Keratinocyte (primary cell): Measurements from ENCODE around the gene ESYT3. TPM values are rescaled to one million over a fixed set of nuclear protein-coding genes. Genes with fewer than 3 reads are reported as not detected.
A peak's percentile ranks its signal among the peaks of the same experiment; 100 is the strongest.

Experiments
- DNase-seq: peaks from one replicate; pipeline ENCODE4 v3.0.0-alpha.2; 2011; ENCODE audit warnings: low read depth, missing footprints, low spot score
- FAIRE-seq: peaks from 2 replicates; lab custom pipeline; 2011; peaks lifted over from hg19 to GRCh38; lab: Jason Lieb, UNC
- H2AFZ ChIP-seq: 2 replicates; pipeline ENCODE4 v1.6.0; 2012; ENCODE audit warnings: low read length, control low read depth, inconsistent platforms; ENCODE audit not compliant: control insufficient read depth
- H3K27ac ChIP-seq: 2 replicates; pipeline ENCODE4 v1.5.1; 2011; ENCODE audit warnings: low read length; ENCODE audit not compliant: control insufficient read depth, insufficient read depth
- H3K27me3 ChIP-seq: 3 replicates; pipeline ENCODE4 v1.6.0; 2011; ENCODE audit warnings: low read length; ENCODE audit not compliant: control insufficient read depth, insufficient read depth; ENCODE audit errors: extremely low read depth
- H3K36me3 ChIP-seq, 2 experiments: 2 replicates in 1 of 2; 3 replicates in 1 of 2; pipeline ENCODE4 v1.5.1; 2011; ENCODE audit warnings: low read length in 2 of 2, mild to moderate bottlenecking in 1 of 2; ENCODE audit not compliant: control insufficient read depth in 2 of 2, insufficient read depth in 2 of 2; ENCODE audit errors: extremely low read depth in 1 of 2
- H3K4me1 ChIP-seq: 3 replicates; pipeline ENCODE4 v1.5.1; 2011; ENCODE audit warnings: low read length; ENCODE audit not compliant: control insufficient read depth, insufficient read depth; ENCODE audit errors: extremely low read depth
- H3K4me2 ChIP-seq: 3 replicates; pipeline ENCODE4 v1.6.0; 2011; ENCODE audit warnings: low read depth, low read length; ENCODE audit not compliant: control insufficient read depth, insufficient read depth; ENCODE audit errors: extremely low read depth
- H3K4me3 ChIP-seq, 3 experiments: fragments of 200-600 bp in 1 of 3; sonication (generic) in 1 of 3; 2 replicates in 2 of 3; 3 replicates in 1 of 3; pipeline ENCODE4 v1.5.1; 2011 to 2016; ENCODE audit warnings: low read length in 3 of 3, mild to moderate bottlenecking in 3 of 3, control low read depth in 2 of 3, inconsistent platforms in 1 of 3, low read depth in 1 of 3, mixed read lengths in 1 of 3, mixed run types in 1 of 3, moderate library complexity in 1 of 3; ENCODE audit not compliant: control insufficient read depth in 2 of 3, insufficient read depth in 2 of 3; ENCODE audit errors: extremely low read depth in 1 of 3
- H3K79me2 ChIP-seq: 2 replicates; pipeline ENCODE4 v1.6.0; 2012; ENCODE audit warnings: low read length; ENCODE audit not compliant: control insufficient read depth, insufficient read depth
- H3K9ac ChIP-seq: 3 replicates; pipeline ENCODE4 v1.6.0; 2011; ENCODE audit warnings: low read length; ENCODE audit not compliant: control insufficient read depth, insufficient read depth; ENCODE audit errors: extremely low read depth
- H3K9me1 ChIP-seq: 3 replicates; pipeline ENCODE4 v1.6.0; 2011; ENCODE audit warnings: low read length; ENCODE audit not compliant: control insufficient read depth, insufficient read depth; ENCODE audit errors: extremely low read depth
- H3K9me3 ChIP-seq: 2 replicates; pipeline ENCODE4 v1.5.1; 2012; ENCODE audit warnings: low read depth, low read length; ENCODE audit not compliant: control insufficient read depth
- H4K20me1 ChIP-seq: 3 replicates; pipeline ENCODE4 v1.6.0; 2011; ENCODE audit warnings: low read length; ENCODE audit not compliant: control insufficient read depth, insufficient read depth; ENCODE audit errors: extremely low read depth
- EZH2 ChIP-seq: IDR thresholded peaks from one replicate; pipeline ENCODE4 v1.6.1; 2012; ENCODE audit warnings: inconsistent platforms, mild to moderate bottlenecking, low read length, moderate library complexity
- dilution Hi-C: fragments of 300-500 bp; cut with MboI; formaldehyde crosslinking; loops from one replicate; pipeline ENCODE4 v1.7.0; 2020; ENCODE audit warnings: low sequenced_read_pairs; ENCODE audit not compliant: extremely low pct_ligation_motif_present
- polyA plus RNA-seq, 5 experiments: library from polyadenylated mRNA; depleted of rRNA in 3 of 5; stranded (reverse) in 3 of 5; stranded (forward) in 1 of 5; unstranded in 1 of 5; fragments of >200 nt; gene quantifications; 1 replicate in 1 of 5; 2 replicates in 3 of 5; 3 replicates in 1 of 5; pipeline versions ENCODE4 v1.2.1 to v1.2.3, GENCODE V29; 2011 to 2012; ENCODE audit warnings: missing spikeins in 2 of 5, low read depth in 1 of 5, low replicate concordance in 1 of 5
- TF ChIP-seq, protein P1 (sequence below), 3 experiments: IDR thresholded peaks in 1 of 3; conservative IDR thresholded peaks in 1 of 3; optimal IDR thresholded peaks in 1 of 3; 2 replicates in 2 of 3; 3 replicates in 1 of 3; pipeline versions ENCODE3 to v1.5.1; 2011; ENCODE audit warnings: low read length in 3 of 3, mild to moderate bottlenecking in 3 of 3, moderate library complexity in 2 of 3, control low read depth in 1 of 3, inconsistent platforms in 1 of 3; ENCODE audit not compliant: insufficient read depth in 2 of 3; ENCODE audit errors: extremely low read depth in 1 of 3

ESYT3 gene
- polyA plus RNA-seq, 1 donor (not counting 4 experiments of a cell fraction or from before 2014, with no cell fraction given), result 0.62 TPM

DNA sequence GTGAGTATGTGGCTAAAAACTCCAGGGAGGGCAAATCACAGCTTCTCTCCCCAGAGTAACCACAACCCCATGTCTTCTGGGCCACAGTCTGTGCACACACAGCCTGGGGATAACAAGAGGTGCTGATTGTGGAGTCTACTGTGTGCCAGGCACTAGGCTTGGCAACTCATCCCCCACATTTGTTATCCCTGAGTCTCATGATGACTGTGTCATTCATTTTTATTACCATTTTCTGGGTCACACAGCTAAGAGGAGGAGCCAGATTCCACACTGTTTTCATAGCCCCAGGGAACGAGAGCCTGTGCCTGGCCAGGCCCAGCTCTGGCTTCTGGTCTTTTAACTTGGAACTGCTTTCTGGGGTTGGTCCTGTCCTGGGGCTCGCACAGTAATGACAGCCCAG is 34.5 kb downstream of the ESYT3 start:
- DNase-seq (peak; percentile 42), FAIRE-seq (peak; percentile 36)
- H3K36me3 ChIP-seq, result no peaks in the 10 kb centered on the region
- peak overlapping the region; percentile 32 for H3K4me2 ChIP-seq
- dilution Hi-C loops, result no loop called here
- H3K27ac ChIP-seq, result no peak overlapping the region
- no peaks in the 10 kb centered on the region for H3K9me3 ChIP-seq
- H3K9me1 ChIP-seq, result no peaks in the 10 kb centered on the region
- no peaks in the 10 kb centered on the region for H3K27me3 ChIP-seq
- TF ChIP-seq, protein P1, sequence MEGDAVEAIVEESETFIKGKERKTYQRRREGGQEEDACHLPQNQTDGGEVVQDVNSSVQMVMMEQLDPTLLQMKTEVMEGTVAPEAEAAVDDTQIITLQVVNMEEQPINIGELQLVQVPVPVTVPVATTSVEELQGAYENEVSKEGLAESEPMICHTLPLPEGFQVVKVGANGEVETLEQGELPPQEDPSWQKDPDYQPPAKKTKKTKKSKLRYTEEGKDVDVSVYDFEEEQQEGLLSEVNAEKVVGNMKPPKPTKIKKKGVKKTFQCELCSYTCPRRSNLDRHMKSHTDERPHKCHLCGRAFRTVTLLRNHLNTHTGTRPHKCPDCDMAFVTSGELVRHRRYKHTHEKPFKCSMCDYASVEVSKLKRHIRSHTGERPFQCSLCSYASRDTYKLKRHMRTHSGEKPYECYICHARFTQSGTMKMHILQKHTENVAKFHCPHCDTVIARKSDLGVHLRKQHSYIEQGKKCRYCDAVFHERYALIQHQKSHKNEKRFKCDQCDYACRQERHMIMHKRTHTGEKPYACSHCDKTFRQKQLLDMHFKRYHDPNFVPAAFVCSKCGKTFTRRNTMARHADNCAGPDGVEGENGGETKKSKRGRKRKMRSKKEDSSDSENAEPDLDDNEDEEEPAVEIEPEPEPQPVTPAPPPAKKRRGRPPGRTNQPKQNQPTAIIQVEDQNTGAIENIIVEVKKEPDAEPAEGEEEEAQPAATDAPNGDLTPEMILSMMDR (optimal IDR thresholded peaks at IDR 0.05 in 1 of 3, IDR thresholded peaks at IDR 0.05 in 1 of 3, conservative IDR thresholded peaks at IDR 0.05 in 1 of 3; ENCODE audit: extremely low read depth in 1 of 3, insufficient read depth in 2 of 3, low read length in 3 of 3), result no peak
- no peak for TF ChIP-seq EZH2
- H4K20me1 ChIP-seq, result no peaks in the 10 kb centered on the region
- H3K4me3 ChIP-seq, result no peak overlapping the region
- no peaks in the 10 kb centered on the region for H3K79me2 ChIP-seq
- no peak overlapping the region for H2AFZ ChIP-seq
- peaks cover 9% of the 10 kb centered on the region for H3K4me1 ChIP-seq
- no peak overlapping the region for H3K9ac ChIP-seq

DNA sequence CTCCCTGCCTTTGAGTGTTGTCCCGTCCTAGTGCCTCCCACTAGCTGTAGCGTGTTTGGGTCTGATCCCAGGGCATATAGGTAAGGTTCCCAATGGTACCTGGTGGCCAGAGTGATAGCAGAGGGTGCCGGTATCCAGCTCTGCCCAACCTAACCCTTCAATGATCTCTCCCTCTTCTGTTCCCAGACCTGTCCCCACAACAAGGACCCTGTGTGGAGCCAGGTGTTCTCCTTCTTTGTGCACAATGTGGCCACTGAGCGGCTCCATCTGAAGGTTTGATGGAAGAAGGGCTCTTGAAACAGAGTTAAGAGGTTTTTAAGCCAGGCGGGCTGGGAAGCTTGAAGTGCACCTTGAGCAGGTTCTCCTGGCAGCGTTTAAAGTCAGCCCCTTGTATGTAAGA is 35.5 kb downstream of the ESYT3 start:
- no peak overlapping the region for H3K27ac ChIP-seq

More for the DNA sequence above, 35.5 kb downstream of the ESYT3 start:
- Histone ChIP-seq H2AFZ (no peak overlapping the region), H3K4me3 (no peak overlapping the region), H3K79me2 (no peaks in the 10 kb centered on the region), H3K9ac (no peak overlapping the region), H4K20me1 (no peaks in the 10 kb centered on the region), H3K9me1 (no peaks in the 10 kb centered on the region), H3K4me2 (no peak overlapping the region), H3K36me3 (no peaks in the 10 kb centered on the region), H3K9me3 (no peaks in the 10 kb centered on the region), H3K4me1 (peaks cover 9% of the 10 kb centered on the region), H3K27me3 (no peaks in the 10 kb centered on the region)
- FAIRE-seq (no peak), DNase-seq (no peak)
- TF ChIP-seq EZH2, result no peak
- TF ChIP-seq, protein P1 (optimal IDR thresholded peaks at IDR 0.05 in 1 of 3, IDR thresholded peaks at IDR 0.05 in 1 of 3, conservative IDR thresholded peaks at IDR 0.05 in 1 of 3; ENCODE audit: extremely low read depth in 1 of 3, insufficient read depth in 2 of 3, low read length in 3 of 3), result no peak
- dilution Hi-C loops, result no loop called here
